AG09309 (cell line): Measurements from ENCODE around the gene GABBR2.
"Not testable (repeated sequence)": the region's sequence is repeated elsewhere in the genome, so short reads cannot be mapped to it uniquely, and the experiment has no call there.

ENCODE experiments used
- DNase-seq: peaks from one replicate; pipeline ENCODE4 v3.0.0-alpha.2; 2010; ENCODE audit warnings: low read depth
- H3K4me3 ChIP-seq: 2 replicates; pipeline ENCODE4 v1.5.1; 2011; ENCODE audit warnings: mild to moderate bottlenecking, low read depth, low read length, moderate library complexity; ENCODE audit not compliant: control insufficient read depth
- TF ChIP-seq, protein P1 (sequence below): IDR thresholded peaks from 2 replicates; pipeline ENCODE4 v1.5.1; 2011; ENCODE audit warnings: mild to moderate bottlenecking, low read depth, low read length, inconsistent platforms; ENCODE audit not compliant: insufficient read depth, control insufficient read depth; ENCODE audit errors: missing control alignments

The GABBR2 gene

DNA sequence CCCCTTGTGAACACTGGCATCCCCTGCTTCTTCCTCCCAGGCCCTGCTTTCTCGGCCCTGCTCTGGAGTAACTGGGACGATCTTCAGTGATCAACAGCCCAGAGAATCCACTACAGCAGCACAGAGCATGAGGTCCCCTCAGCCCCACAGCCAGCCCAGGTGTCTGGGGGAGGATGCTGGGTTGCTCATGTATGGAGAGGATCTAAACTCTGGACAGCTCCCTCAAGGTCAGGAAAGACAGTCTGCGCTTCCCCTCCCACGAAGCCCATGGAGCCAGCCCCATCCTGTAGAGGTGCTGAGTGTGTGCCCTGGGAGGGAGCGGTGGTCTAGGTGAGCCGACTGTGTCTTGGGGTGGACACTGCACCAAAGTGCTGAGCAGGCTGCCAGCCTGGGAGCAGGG, 190.2 kb downstream of the GABBR2 start:
- DNase-seq = no peak
- TF ChIP-seq, protein P1, sequence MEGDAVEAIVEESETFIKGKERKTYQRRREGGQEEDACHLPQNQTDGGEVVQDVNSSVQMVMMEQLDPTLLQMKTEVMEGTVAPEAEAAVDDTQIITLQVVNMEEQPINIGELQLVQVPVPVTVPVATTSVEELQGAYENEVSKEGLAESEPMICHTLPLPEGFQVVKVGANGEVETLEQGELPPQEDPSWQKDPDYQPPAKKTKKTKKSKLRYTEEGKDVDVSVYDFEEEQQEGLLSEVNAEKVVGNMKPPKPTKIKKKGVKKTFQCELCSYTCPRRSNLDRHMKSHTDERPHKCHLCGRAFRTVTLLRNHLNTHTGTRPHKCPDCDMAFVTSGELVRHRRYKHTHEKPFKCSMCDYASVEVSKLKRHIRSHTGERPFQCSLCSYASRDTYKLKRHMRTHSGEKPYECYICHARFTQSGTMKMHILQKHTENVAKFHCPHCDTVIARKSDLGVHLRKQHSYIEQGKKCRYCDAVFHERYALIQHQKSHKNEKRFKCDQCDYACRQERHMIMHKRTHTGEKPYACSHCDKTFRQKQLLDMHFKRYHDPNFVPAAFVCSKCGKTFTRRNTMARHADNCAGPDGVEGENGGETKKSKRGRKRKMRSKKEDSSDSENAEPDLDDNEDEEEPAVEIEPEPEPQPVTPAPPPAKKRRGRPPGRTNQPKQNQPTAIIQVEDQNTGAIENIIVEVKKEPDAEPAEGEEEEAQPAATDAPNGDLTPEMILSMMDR = no peak
- no peak overlapping the region for H3K4me3 ChIP-seq

DNA sequence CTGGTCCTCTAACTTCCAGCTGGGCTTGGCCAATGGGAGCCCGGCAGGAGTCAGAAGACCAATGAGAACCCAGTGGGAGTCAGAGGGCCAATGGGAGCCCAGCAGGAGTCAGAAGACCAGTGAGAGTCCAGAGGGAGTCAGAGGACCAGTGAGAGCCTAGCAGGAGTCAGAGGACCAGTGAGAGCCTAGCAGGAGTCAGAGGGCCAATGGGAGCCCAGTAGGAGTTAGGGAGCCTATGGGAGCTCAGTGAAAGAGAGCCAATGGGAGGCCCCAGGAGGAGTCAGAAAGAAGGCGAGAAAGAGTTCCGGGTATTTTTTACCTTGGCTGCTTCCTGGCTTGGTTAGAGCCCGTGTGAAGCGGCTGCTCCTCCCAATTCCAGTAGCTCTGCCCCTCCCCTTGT, 191.0 kb downstream of the GABBR2 start:
- TF ChIP-seq, protein P1 = no peak
- no peak overlapping the region for H3K4me3 ChIP-seq
- no peak for DNase-seq

DNA sequence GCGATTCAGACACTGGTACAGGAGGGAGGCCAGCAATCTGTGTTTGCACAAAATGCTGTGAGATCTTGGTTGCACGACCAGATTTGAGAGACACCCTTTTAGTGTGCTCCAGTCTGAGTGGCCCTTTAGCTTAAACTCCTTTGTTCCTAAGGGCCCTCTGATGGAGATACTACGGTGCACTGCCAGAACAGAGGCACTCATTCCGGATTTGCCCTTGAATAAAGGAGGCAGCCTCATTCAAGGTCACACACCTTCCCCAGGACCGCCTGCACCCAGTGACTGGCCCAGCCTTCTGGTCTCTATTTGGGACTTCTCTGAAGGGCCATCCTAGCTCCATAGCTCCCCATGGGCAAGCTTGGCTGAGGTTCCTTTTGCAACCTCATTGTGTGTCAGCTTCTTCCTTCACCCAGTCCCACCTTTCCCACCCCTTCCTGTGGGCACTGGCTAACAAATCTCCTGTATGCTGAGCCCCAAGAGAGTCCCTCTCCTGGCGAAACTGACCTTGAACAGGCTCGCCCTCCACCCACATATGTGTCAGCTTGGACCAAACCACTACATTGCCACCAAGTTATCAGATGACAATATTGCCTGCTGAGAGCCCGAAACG, 191.7 kb downstream of the GABBR2 start:
- DNase-seq = no peak
- H3K4me3 ChIP-seq = no peak overlapping the region
- TF ChIP-seq, protein P1 = no peak

DNA sequence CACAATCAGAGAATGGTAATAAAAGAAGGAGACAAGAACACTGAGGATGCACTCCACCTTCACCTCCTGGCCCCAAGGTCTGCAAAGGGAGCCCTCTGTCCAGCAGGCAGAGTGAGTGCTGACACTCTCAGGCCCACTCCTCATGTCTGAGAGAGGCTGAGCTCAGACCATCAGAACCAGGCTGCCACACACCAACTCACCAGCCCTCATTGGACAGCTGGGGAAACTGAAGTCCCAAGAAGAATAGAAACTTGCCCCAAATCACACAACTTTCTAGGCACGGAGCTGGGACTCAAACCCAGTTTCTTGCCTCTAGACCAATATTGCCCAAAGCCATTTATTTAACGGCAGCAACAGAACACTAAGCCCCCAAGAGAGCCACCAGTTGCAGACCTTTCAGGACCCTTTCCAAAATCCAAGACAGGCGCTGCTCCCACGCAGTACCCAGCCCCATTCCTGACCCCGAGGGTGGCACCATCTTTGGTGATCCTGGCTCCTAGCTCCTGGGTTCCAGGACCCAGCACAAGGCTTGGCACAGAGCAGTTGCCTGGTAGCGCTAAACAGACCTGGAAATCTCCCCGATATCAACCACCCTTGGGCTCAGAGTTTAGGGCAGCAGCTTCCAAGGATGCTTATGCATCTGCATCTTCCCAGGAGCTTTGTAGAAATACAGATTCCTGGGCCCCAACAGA, 192.4 kb downstream of the GABBR2 start:
- TF ChIP-seq, protein P1 = no peak
- no peak for DNase-seq
- no peak overlapping the region for H3K4me3 ChIP-seq

DNA sequence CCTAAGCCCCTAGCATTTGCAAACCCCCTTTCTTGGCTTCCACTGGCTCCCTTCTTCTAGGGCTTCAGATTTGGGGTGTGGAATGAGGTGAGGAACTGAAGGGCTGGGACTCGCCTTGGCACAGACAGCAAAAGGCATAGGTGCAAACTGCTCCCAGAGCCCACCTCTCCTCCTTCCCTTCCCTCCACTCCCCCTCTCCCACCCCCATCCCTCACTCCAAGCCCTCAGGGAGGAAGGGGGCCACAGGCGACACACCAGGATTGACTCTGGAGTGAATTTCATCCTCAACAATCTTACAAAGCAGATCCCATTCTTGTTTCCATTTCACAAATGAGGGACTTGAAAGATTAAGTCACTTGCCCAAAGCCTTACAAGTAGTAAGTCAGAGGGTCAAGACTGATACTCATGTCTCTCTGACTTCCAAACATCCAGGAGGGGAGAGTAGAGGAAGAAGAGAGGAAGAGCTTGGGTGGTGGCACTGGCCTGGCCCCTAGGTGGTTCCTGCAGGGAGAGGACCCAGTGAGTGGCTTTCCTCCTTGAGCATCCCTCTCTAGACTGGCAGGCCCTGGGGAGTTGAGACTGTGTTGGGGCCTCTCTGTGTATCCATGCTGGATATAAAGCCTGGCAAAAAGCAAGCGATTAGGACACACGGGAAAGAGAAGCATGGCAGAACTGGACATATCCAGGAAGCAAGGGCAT, 193.1 kb downstream of the GABBR2 start:
- no peak for DNase-seq
- TF ChIP-seq, protein P1 = no peak
- H3K4me3 ChIP-seq = no peak overlapping the region

DNA sequence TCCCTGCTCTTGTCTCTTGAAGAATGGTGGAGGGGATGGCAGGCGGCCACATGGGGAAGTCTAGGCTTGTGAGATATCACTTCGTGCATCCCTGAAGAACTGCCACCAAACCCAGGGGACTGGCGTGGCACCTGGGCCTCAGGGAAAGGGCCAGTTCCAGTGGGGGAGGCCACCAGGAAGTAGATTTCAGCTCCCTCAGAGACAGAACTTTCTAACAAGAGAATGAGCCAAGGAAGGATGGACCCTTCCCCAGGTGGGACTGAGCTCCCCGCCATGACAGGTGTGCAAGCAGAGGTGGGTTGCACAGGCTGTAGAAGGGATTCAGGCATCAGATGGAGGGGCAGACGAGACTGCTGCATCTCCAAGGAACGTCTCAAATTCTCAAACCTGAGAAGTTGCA, 193.9 kb downstream of the GABBR2 start:
- TF ChIP-seq, protein P1 = no peak
- no peak for DNase-seq
- no peak overlapping the region for H3K4me3 ChIP-seq

DNA sequence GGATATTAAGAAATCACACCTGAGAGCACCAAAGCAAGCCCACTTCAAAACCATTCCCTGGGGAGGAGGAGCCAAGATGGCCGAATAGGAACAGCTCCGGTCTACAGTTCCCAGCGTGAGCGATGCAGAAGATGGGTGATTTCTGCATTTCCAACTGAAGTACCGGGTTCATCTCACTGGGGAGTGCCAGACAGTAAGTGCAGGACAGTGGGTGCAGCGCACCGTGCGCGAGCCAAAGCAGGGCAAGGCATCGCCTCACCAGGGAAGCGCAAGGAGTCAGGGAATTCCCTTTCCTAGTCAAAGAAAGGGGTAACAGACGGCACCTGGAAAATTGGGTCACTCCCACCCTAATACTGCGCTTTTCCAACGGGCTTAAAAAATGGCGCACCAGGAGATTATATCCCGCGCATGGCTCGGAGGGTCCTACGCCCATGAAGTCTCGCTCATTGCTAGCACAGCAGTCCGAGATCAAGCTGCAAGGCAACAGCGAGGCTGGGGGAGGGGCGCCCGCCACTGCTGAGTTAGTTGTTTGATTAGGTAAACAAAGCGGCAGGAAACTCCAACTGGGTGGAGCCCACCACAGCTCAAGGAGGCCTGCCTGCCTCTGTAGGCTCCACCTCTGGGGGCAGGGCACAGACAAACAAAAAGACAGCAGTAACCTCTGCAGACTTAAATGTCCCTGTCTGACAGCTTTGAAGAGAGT, 200.4 kb downstream of the GABBR2 start:
- not testable (repeated sequence) for DNase-seq, H3K4me3 ChIP-seq
